ENCODE data around the gene CALCB. TPM values are rescaled to one million over a fixed set of nuclear protein-coding genes. Genes with fewer than 3 reads are reported as not detected.

The CALCB gene
- total and polyA plus RNA-seq, 2 of the 8 experiments (the other 6 are each of a cell fraction or from before 2014, with no cell fraction given), result 3.7 to 4.2 TPM

Other genes starting within 250 kb of the CALCB start
- gene CYP2R1, start 181.4 kb upstream of the CALCB start, total RNA-seq (2021; fragmentation: NEBNext Ultra II Directional; extraction: Animal tissue kit (Norgen Biotek cat#: 25700)), result 12.9 and 13.8 TPM in 2 replicates
- gene CYP2R1, start 181.4 kb upstream of the CALCB start, polyA plus RNA-seq (2011; rRNA removed), result 6.0 and 8.3 TPM in 2 replicates
- gene CALCA, start 101.2 kb upstream of the CALCB start, total RNA-seq (2021; fragmentation: NEBNext Ultra II Directional; extraction: Animal tissue kit (Norgen Biotek cat#: 25700)), result 0.50 and 0.61 TPM in 2 replicates
- 0.73 and 1.4 TPM in 2 replicates for gene CALCA, start 101.2 kb upstream of the CALCB start, polyA plus RNA-seq (2011; rRNA removed)
- 0.44 and 0.58 TPM in 2 replicates for gene INSC, start 41.3 kb downstream of the CALCB start, total RNA-seq (2021; fragmentation: NEBNext Ultra II Directional; extraction: Animal tissue kit (Norgen Biotek cat#: 25700))
- gene INSC, start 41.3 kb downstream of the CALCB start, polyA plus RNA-seq (2011; rRNA removed), result 0.59 and 1.2 TPM in 2 replicates